HG02798 (cell line): ENCODE results near the gene EPB41L1.
A peak's percentile ranks its signal among the peaks of the same experiment; 100 is the strongest.

Experiments used
- ATAC-seq: cut with Tn5 transposase; IDR thresholded peaks from one replicate; pipeline ENCODE4 v1.9.1; 2021; ENCODE audit warnings: mild to moderate bottlenecking; ENCODE audit not compliant: unreplicated experiment, poor library complexity

The EPB41L1 gene

DNA sequence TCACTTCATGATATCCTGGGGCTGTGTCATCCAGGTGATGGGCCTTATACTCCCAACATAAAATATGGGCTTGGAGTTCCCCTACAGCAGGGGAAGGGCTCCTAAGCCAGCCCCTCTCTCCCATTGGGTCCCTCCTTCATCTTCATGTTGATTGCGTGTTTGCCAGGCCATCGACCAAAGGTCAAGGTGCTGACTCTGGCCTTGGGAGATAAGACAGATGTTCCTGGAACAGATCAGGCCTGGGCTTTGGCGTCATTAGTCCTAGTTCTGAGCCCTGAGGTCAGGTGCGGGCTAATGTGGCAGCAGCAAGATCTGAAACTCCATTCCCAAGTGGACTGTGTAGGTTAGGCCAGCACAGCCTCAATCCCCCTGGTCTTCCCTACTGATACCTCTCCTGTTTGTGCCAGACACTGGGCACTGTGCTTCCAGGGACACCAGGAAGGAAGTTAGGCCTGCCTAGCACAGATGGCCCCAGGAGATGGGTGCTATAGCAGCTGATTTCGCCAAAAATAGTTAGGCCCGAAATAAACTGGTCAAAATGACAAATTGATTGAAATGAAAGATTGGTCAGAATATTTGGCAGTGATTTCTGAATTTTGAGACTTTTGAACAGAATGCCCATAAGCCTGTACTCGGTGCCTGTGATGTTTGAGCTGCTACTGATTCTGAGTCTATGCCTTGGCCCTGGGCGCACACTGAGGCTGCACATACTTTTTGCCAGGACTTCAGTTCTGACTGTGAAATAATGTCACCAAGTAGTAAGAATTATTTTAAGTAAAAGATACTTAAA lies 28.8 kb downstream of the EPB41L1 start:
- no peak for ATAC-seq

- no peak for ATAC-seq
Observed at GRCh38 chr20:36184816-36185776, 30.6 kb downstream of the EPB41L1 start.

- no peak for ATAC-seq
Observed at GRCh38 chr20:36193977-36194712, 39.6 kb downstream of the EPB41L1 start.

DNA sequence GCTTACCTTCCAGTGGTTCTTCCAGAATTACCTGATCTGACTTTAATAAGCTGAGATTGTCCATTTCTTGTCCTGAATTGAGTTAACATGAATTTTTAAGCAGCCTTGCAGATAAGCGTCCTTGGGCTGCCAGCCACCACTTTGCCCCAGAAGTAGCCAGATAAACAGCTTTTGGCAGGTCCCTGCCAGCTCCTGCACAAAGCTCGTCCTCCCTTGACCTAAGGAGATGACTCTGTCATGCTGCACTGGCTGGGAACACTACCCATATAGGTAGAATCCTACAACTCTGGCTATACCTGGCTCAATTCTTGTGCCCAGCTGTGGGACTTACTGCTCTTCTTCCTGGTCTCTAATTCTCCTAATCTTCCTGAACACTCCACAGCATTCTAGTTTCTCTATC lies 42.1 kb downstream of the EPB41L1 start:
- ATAC-seq = no peak

- ATAC-seq = no peak
Observed at GRCh38 chr20:36197271-36197670, 42.7 kb downstream of the EPB41L1 start.

GRCh38 chr20:36199345-36200257 lies 45.1 kb downstream of the EPB41L1 start:
- no peak for ATAC-seq

DNA sequence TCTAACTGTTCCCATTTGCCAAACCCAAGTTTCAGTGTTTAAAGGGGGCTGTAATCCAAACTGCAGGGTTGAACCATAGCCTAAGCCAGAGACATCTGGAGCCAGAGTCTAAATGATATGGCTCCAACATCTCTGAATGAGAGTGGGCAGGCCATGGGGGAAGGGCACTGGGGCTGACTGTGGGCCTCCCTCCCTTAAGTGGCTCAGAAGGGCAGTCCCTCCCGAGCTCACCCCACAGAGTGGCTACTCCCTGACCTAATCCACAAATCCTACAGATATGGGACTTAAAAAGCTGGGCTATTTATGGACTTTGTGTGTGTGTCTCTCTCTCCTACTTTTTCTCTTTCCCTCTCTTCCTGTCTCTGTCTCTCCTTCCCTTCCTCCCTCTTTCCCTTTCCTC lies 45.9 kb downstream of the EPB41L1 start:
- no peak for ATAC-seq

GRCh38 chr20:36201198-36201597 lies 46.7 kb downstream of the EPB41L1 start:
- ATAC-seq = no peak

DNA sequence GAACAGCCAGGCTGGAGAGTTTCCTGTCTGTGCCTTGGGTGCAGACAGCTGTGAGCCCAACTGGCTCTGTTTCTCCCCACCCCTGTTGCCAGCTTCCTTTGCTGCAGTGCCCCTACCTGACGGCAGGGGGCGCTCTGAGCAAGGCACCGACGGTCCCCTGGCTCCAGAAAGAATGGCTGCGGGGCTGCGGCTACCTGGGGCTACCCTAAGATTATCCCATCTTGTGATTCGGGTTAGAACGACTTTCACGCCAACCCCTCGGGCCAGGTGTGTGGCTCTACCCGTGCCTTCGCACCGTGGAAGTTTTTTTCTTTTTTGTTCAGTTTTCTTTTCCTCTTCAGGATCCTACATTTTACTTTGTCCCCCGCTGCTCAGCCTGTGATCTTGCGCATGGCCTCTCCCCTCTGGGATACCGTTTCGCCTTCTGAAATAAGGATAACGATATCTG lies 48.4 kb downstream of the EPB41L1 start:
- ATAC-seq = peak; percentile 57

DNA sequence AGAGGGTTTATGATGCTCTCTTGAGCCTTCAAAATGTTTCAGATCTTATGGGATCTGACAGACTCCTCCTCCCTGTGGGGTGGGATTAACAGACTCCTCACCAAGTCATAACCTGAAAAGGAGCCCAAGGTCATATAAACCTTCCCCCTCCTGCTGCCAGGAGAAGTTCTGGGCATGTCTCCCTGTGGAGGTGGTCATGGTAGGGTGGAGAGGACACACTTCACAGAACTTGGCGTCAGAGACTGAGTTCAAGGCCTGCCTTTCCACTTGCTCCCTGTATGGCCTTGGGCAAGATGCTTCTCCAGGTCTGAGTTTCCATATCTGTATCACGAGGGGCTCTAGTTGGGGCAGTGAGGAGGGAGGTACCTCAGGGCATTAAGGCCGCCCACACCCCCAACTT lies 49.3 kb downstream of the EPB41L1 start:
- no peak for ATAC-seq

- no peak for ATAC-seq
Observed at GRCh38 chr20:36205026-36205425, 50.5 kb downstream of the EPB41L1 start.

GRCh38 chr20:36206068-36206467 lies 51.5 kb downstream of the EPB41L1 start:
- no peak for ATAC-seq

DNA sequence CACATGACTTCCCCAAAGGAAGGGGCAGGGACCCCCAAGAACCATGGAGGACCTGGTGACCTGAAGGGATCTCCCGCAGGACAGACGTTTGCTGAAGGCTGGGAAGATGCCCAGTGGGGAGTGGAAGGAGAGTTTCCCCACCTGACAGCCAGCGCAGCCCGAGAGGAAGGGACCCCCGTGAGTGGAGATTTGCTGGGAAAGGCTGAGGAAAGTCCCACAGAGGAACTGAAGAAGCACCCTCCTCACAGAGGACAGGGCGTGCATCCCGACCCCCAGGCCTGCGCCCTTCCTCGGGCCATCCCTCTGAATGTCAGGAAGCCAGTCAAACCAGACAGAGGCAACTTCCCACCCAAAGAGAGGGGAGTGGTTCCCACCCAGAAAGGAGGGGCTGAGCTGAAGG lies 52.1 kb downstream of the EPB41L1 start:
- no peak for ATAC-seq

DNA sequence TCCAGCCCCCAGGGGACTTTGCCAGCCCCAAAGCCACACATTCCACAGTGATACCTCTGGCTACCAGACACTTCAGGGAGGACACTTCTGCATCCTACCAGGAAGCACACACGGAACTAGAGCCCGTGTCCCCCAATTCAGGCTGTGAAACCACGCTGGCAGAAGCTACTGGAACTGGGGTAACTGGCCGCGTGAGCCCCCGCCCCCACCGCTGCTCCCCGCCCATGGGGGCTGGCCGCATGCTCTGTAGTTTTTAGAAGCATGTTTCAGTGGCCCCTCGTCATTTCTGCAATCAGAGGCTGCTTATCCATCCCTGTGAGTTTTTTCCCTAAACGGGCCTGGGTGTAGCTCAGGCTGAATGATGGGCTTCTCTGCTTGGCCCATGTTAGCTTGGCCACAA lies 53.1 kb downstream of the EPB41L1 start:
- no peak for ATAC-seq

DNA sequence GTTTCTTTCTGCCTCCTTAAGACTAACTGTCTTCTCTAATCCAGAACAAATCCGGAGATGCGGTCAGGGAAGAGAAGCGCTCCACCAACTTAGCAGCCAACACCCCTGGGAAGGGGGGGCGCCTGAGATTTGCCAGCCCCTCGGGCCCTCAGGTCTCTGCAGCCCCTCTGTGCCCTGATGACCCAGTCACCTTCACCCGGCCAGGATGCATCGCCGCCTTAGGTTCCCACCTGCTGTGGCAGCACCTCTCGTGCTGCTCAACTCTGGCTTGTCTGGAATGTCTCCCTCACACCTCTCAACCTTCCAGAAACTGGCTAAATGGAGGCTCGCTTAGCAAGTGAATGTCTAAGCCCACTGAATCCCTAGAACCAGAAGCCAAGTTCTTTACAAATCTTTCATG lies 53.7 kb downstream of the EPB41L1 start:
- no peak for ATAC-seq

- ATAC-seq = no peak
Observed at GRCh38 chr20:36210436-36211021, 56.0 kb downstream of the EPB41L1 start.

DNA sequence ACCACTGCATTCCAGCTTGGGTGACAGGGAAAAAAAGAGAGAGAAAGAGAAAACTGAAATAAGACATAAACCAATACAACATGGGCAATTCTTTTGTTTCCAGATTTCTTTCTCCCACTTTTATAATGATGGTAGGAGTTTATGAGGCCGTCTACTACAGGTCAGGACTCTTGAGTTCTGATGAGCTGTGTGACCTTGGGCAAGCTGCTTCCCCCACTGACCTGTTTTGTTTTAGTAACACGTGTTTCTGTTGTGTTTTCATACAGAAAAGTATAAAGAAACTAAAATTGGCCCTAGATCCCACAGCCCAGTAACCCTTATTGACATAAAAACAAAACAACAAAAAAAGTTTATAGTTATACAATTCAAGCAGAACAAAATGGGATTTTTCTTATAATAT lies 58.8 kb downstream of the EPB41L1 start:
- ATAC-seq = no peak

DNA sequence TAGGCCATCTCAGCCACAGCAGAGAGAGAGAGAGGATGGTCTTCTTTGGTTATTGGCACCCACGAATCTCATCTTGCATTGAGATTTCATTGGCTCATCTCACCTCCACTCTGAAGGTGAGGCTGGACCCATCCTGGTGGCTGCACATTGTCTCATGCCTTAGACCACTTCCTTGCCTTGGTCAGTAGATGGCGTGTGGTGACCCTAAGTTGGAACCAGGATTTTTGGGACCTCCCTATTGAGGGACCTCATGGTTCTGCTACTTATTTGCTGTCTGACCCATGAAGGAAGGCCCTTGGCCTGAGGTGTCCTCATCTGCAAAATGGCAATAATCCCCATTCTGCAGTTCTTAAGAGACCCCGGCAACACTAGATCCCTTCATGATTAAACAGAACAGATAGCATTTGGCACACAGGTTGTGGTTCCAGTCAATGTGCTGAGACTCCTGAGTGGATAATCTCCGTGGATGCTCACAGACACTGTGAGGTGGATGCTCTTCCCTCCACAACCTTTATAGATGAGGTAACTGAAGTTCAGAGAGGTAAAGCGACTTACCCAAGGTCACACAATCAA lies 60.2 kb downstream of the EPB41L1 start:
- ATAC-seq = no peak

DNA sequence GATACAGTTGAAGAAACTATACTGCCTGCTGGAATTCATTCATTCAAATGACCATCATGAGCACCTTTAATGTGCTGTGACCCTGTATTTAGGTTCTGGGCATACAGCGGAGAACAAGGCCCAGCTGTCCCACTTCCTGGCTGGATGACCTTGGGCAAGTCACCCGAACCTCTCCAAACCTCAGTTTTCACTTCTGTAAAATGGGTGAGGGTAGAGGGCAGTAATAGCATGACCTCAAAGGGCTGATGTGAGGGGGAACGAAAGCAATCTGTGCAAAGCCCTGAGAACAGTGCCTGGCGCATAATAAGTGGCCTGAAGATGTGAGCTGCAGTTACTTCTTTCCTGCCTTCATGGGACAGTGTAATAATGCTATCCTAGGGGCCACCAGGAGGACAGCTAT lies 61.2 kb downstream of the EPB41L1 start:
- ATAC-seq = no peak
